Subcutaneous adipose tissue (tissue), 4 donors: Measurements from ENCODE around the gene MOB3B. TPM values are rescaled to one million over a fixed set of nuclear protein-coding genes. Genes with fewer than 3 reads are reported as not detected.

Source experiments
- CTCF ChIP-seq: fragments of 450-650 bp; IDR thresholded peaks from one replicate; pipeline ENCODE4 v1.5.1; 2016; ENCODE audit warnings: low read depth, mild to moderate bottlenecking, control low read depth, antibody characterized with exemption, moderate library complexity
- total RNA-seq, 4 donors: library from RNA; depleted of rRNA; stranded (reverse); fragments of >200 nt; gene quantifications; one replicate each; pipeline ENCODE4 v1.1.0, GENCODE V29; 2016

The MOB3B gene
- total RNA-seq, 4 donors from 2014 or later: 11.9 to 13.4 (median 12.6) TPM

- no peak for TF ChIP-seq CTCF
Measured at GRCh38 chr9:27349698-27350080, 179.9 kb downstream of the MOB3B start.

- no peak for TF ChIP-seq CTCF
Measured at GRCh38 chr9:27348785-27349697, 180.6 kb downstream of the MOB3B start.

GRCh38 chr9:27347889-27348288, 181.7 kb downstream of the MOB3B start:
- no peak for TF ChIP-seq CTCF

GRCh38 chr9:27344776-27345175, 184.8 kb downstream of the MOB3B start:
- TF ChIP-seq CTCF: no peak

GRCh38 chr9:27341545-27342294, 187.9 kb downstream of the MOB3B start:
- no peak for TF ChIP-seq CTCF

GRCh38 chr9:27340961-27341511, 188.6 kb downstream of the MOB3B start:
- no peak for TF ChIP-seq CTCF

- no peak for TF ChIP-seq CTCF
Measured at GRCh38 chr9:27340285-27340674, 189.3 kb downstream of the MOB3B start.
